DMS53 treated with DMSO at 0.1 percent for 48 hours (cell line): ENCODE measurements around the gene GPR146.
"Not testable (repeated sequence)": the region's sequence is repeated elsewhere in the genome, so short reads cannot be mapped to it uniquely, and the experiment has no call there.

Experiments used
- DNase-seq: peaks from one replicate; lab custom pipeline; 2025; ENCODE audit not compliant: unreplicated experiment; lab: John Stamatoyannopoulos, UW

GPR146 gene, protein sequence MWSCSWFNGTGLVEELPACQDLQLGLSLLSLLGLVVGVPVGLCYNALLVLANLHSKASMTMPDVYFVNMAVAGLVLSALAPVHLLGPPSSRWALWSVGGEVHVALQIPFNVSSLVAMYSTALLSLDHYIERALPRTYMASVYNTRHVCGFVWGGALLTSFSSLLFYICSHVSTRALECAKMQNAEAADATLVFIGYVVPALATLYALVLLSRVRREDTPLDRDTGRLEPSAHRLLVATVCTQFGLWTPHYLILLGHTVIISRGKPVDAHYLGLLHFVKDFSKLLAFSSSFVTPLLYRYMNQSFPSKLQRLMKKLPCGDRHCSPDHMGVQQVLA

GRCh38 chr7:1044189-1045068 is at the start of gene GPR146:
Gene GPR146, plus strand, starts transcription at chr7:1044546. Its CDS starts 12,970 bp downstream, at chr7:1057516.
- peak; percentile 79 for DNase-seq

- no peak for DNase-seq
Measured at GRCh38 chr7:994592-995308, 49.6 kb upstream of the GPR146 start.

GRCh38 chr7:995571-995970 is 48.8 kb upstream of the GPR146 start:
- DNase-seq = no peak

DNA sequence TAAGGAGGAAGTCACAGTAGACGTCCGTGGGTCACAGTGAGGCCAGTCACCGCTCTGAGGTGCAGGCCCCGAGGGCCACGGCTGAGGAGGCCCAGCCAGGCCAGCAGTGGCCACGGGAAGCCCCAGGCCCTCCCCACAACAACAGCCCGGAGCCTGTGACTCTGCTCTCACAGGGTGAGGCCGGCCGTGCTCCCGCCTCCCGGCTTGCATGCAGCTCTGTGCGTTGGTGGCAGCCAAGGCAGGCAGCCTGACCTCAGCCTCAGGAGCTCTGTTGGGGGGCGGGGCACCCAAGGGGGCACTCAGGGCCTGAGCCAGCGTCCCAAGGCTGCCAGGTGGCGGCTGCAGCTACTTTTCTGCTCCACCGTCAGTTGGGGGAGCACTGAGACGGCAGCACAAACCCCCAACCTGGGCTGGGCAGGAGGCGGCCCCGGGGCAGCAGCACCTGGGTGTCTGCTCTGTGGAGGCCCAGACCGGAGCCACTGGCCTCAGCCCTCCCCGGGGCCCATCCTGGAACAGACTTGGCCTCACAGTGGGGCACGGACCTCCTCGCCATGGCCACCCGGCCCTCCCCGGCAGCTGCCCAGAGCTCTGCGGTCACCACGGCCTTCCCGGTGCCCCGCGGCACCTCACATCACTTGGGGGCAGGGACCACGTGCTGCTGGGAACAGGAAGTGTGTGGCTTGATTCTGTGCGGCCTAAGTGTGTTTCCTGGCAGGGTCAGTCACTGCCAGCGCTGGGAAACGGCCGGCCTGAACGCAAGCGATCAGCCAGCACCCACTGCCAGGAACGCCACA is 48.1 kb upstream of the GPR146 start:
- no peak for DNase-seq

GRCh38 chr7:997404-998395 is 46.6 kb upstream of the GPR146 start:
- no peak for DNase-seq

DNA sequence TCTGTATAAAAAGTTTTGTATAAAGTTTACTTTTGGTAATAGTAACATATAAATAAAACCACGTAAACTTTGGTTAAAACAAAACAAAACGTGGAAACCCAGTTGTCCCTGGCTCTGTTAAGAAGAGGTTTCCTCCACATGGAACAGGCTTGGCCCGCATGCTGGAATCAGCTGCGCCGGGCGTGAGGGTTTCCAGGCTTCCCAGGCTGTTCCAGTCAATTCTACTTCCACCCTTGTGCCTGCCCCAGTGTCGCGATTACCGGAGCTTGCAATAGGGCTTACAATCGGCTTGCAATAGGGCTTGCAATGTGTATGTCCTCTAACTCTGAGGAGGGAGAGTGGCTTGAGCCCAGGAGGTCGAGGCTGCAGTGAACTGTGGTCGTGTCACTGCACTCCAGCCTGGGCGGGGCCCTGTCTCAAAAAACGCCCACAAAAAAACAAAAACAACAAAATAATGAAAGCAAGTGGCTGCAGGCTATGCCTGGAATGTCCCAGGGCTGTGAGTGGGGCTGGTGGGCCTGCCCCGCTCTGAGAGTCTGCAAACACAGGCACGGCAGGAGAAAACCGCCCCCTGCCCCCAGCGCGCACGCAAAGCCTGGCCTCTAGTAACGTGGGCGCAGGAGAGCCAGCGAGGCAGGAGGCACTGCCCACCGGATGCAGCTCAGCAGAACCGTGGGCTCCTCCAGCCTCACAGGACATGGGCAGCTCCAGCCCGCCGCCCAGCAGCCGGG is 45.0 kb upstream of the GPR146 start:
- DNase-seq = no peak

- no peak for DNase-seq
Measured at GRCh38 chr7:999941-1000935, 44.1 kb upstream of the GPR146 start.

- DNase-seq = not testable (repeated sequence)
Measured at GRCh38 chr7:1001069-1001770, 43.1 kb upstream of the GPR146 start.

GRCh38 chr7:1002026-1002425 is 42.3 kb upstream of the GPR146 start:
- not testable (repeated sequence) for DNase-seq

DNA sequence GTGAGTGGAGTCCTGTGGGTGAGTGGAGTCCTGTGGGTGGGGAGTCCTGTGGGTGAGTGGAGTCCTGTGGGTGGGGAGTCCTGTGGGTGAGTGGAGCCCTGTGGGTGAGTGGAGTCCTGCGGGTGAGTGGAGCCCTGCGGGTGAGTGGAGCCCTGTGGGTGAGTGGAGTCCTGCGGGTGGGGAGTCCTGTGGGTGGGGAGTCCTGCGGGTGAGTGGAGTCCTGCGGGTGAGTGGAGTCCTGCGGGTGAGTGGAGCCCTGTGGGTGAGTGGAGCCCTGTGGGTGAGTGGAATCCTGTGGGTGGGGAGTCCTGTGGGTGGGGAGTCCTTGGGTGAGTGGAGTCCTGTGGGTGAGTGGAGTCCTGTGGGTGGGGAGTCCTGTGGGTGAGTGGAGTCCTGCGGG is 41.9 kb upstream of the GPR146 start:
- DNase-seq = not testable (repeated sequence)

DNA sequence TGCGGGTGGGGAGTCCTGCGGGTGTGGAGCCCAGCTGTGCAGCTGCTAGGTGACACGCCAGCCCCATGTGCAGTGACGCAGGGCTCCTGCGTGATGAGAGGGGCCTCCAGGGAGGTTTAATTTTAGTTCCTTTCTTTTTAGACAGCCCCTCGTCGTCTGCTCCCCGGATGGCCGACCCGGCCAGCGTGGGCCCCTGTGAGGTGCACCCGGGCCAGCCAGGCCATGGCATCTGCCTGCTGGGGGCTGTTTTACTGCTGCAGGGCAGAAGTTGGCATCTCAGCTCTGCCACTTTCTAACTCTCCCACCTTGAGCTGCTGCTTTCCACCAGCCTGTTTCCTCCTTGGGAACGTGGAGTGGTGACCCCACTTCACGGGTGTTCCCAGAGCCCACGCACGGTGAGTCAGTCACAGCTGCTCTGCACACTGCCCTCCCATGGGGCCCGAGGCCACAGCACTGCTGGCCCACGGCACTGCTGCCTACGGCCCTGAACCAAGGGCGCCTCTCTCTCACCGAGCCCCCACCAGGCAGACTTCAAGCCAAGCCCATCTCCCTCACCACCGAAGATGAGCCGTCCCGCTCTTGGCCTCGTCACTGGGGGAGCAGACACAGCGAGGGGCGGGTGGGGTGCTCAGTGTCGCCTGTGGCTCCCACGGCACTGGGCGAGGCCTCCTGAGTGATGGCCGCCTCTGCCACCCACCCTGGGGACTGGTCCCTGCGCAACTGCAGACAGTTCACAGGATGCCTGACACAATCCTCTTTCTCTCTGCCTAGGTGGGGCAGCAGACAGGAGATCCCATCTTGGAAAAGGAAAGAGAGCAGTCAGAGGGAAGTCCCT is 40.1 kb upstream of the GPR146 start:
- DNase-seq = no peak

- no peak for DNase-seq
Measured at GRCh38 chr7:1005303-1005702, 39.0 kb upstream of the GPR146 start.

DNA sequence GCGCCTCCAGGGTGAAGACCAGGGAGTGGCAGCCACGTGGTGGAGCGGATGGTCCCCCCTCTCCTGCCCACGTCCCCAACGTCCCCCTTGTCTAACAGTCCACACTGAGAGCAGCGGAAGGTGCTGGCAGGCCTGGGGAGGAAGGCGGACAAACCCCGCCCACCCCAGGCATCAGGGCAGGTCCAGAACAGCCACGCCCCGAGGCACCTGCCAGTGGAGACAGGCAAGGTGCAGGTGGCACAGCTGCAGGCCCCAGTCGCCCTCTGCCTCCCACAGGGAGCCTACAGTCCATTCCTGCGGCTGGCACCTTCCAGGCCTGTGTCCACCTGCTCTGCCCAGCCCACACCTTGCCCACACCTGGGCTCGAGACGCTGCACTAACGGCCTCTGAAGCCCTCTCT is 36.4 kb upstream of the GPR146 start:
- DNase-seq = no peak

GRCh38 chr7:1008733-1009363 is 35.5 kb upstream of the GPR146 start:
- DNase-seq = no peak

GRCh38 chr7:1009747-1010146 is 34.6 kb upstream of the GPR146 start:
- no peak for DNase-seq

- no peak for DNase-seq
Measured at GRCh38 chr7:1010226-1010625, 34.1 kb upstream of the GPR146 start.
